GM12873 (cell line): ENCODE measurements around the gene DAPK1.

Experiments
- CTCF ChIP-seq: IDR thresholded peaks from 2 replicates; pipeline ENCODE4 v1.5.1; 2012; ENCODE audit warnings: low read depth, mild to moderate bottlenecking, moderate library complexity, low read length, control low read depth; ENCODE audit not compliant: insufficient read depth; ENCODE audit errors: missing control alignments

Gene DAPK1

GRCh38 chr9:87667164-87667738 lies 169.6 kb downstream of the DAPK1 start:
- peak; percentile 60 for TF ChIP-seq CTCF

- no peak for TF ChIP-seq CTCF
Measured at GRCh38 chr9:87668222-87668621, 170.6 kb downstream of the DAPK1 start.

GRCh38 chr9:87668722-87669121 lies 171.1 kb downstream of the DAPK1 start:
- no peak for TF ChIP-seq CTCF

GRCh38 chr9:87670572-87671264 lies 173.1 kb downstream of the DAPK1 start:
- no peak for TF ChIP-seq CTCF

- no peak for TF ChIP-seq CTCF
Measured at GRCh38 chr9:87671478-87671877, 173.8 kb downstream of the DAPK1 start.

GRCh38 chr9:87671925-87672324 lies 174.3 kb downstream of the DAPK1 start:
- no peak for TF ChIP-seq CTCF

GRCh38 chr9:87672586-87672985 lies 174.9 kb downstream of the DAPK1 start:
- no peak for TF ChIP-seq CTCF
